Adrenal gland (tissue), 5 donors: ENCODE results near the gene CACNA1G.

ENCODE experiments used
- POLR2A ChIP-seq, 2 donors: fragments of 450-650 bp; IDR thresholded peaks; one replicate each; pipeline ENCODE4 v1.6.1; 2017; ENCODE audit warnings: antibody characterized with exemption in 2 of 2, mild to moderate bottlenecking in 2 of 2, moderate library complexity in 1 of 2
- TF ChIP-seq, protein P1 (sequence below), 6 experiments: fragments of 450-650 bp in 4 of 6; fragments of 200-600 bp in 2 of 6; sonication (generic) in 1 of 6; IDR thresholded peaks; 1 replicate in 5 of 6; 2 replicates in 1 of 6; pipeline versions ENCODE4 v1.5.1 to v1.8.0; 2016 to 2021; ENCODE audit warnings: antibody characterized with exemption in 6 of 6, mild to moderate bottlenecking in 2 of 6, moderate library complexity in 1 of 6
- donor health status: DM: no; HTN: no; CAD: no.

DNA sequence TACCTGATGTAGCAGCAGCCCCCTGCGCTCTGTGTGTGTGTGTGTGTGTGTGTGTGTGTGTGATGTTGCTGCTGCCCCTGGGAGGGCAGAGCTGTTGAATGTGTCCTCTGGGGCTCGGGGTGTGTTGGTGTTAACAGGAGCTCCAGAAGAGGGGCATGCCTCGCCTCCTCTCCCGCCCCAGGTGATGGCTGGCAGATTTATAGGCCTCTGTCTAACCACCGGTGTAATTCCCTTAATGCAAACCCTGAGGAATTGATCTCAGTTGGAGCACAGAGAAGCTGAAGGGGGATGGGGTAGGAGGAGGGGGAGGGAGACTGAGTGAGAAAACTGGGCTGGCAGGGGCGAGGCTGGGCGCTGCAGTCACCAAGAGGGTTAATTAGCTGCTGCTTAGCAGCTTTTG is 10.0 kb downstream of the CACNA1G start:
- TF ChIP-seq, protein P1, sequence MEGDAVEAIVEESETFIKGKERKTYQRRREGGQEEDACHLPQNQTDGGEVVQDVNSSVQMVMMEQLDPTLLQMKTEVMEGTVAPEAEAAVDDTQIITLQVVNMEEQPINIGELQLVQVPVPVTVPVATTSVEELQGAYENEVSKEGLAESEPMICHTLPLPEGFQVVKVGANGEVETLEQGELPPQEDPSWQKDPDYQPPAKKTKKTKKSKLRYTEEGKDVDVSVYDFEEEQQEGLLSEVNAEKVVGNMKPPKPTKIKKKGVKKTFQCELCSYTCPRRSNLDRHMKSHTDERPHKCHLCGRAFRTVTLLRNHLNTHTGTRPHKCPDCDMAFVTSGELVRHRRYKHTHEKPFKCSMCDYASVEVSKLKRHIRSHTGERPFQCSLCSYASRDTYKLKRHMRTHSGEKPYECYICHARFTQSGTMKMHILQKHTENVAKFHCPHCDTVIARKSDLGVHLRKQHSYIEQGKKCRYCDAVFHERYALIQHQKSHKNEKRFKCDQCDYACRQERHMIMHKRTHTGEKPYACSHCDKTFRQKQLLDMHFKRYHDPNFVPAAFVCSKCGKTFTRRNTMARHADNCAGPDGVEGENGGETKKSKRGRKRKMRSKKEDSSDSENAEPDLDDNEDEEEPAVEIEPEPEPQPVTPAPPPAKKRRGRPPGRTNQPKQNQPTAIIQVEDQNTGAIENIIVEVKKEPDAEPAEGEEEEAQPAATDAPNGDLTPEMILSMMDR (IDR thresholded peaks at IDR 0.05) = no peak
- no peak for TF ChIP-seq POLR2A (IDR thresholded peaks at IDR 0.05)
